Glutamatergic neuron (in vitro differentiated cells): ENCODE data around the gene FRMD4A. TPM values are rescaled to one million over a fixed set of nuclear protein-coding genes. Genes with fewer than 3 reads are reported as not detected.

Source experiments
- DNase-seq: peaks from one replicate; pipeline ENCODE4 v3.0.0; 2022
- H3K27ac Mint-ChIP-seq: one replicate; pipeline ENCODE4 v1.8.0; 2020; ENCODE audit warnings: mild to moderate bottlenecking, mixed read lengths, inconsistent platforms; ENCODE audit not compliant: unreplicated experiment
- H3K27me3 Mint-ChIP-seq: one replicate; pipeline ENCODE4 v1.8.0; 2020; ENCODE audit warnings: mild to moderate bottlenecking, moderate library complexity, mixed read lengths, inconsistent platforms; ENCODE audit not compliant: unreplicated experiment
- H3K36me3 Mint-ChIP-seq: one replicate; pipeline ENCODE4 v1.8.0; 2020; ENCODE audit warnings: mild to moderate bottlenecking, mixed read lengths, inconsistent platforms; ENCODE audit not compliant: unreplicated experiment
- H3K4me1 Mint-ChIP-seq: one replicate; pipeline ENCODE4 v1.8.0; 2020; ENCODE audit warnings: mild to moderate bottlenecking, low read depth, mixed read lengths, inconsistent platforms; ENCODE audit not compliant: unreplicated experiment
- H3K4me3 Mint-ChIP-seq: one replicate; pipeline ENCODE4 v1.8.0; 2020; ENCODE audit warnings: mild to moderate bottlenecking, mixed read lengths, inconsistent platforms; ENCODE audit not compliant: unreplicated experiment
- H3K9me3 Mint-ChIP-seq: one replicate; pipeline ENCODE4 v1.8.0; 2020; ENCODE audit warnings: mild to moderate bottlenecking, moderate library complexity, mixed read lengths, inconsistent platforms; ENCODE audit not compliant: unreplicated experiment
- CTCF ChIP-seq: fragments of 200-600 bp; sonication (generic); IDR thresholded peaks from one replicate; pipeline ENCODE4 v1.5.0; 2021; ENCODE audit not compliant: partially characterized antibody, unreplicated experiment
- total RNA-seq: library from RNA; stranded (reverse); fragmentation: NEBNext Ultra II Directional; extraction: Animal tissue kit (Norgen Biotek cat#: 25700); gene quantifications from one replicate; pipeline ENCODE4 v1.2.1, GENCODE V29; 2021; ENCODE audit not compliant: unreplicated experiment

The FRMD4A gene
- total RNA-seq, 1 donor from 2014 or later: 70.6 TPM

GRCh38 chr10:13706604-13707003 is 624.1 kb downstream of the FRMD4A start:
- Mint-ChIP-seq H3K27ac (peak overlapping the region; percentile 85), H3K9me3 (peaks cover 20% of the 10 kb centered on the region), H3K4me1 (peaks cover 71% of the 10 kb centered on the region), H3K36me3 (peaks cover 3% of the 10 kb centered on the region), H3K27me3 (peaks cover 11% of the 10 kb centered on the region), H3K4me3 (peak overlapping the region; percentile 85)
- no peak for DNase-seq
- no peak for TF ChIP-seq CTCF

GRCh38 chr10:13706175-13706574 is 624.5 kb downstream of the FRMD4A start:
- peaks cover 11% of the 10 kb centered on the region for H3K27me3 Mint-ChIP-seq
- peaks cover 3% of the 10 kb centered on the region for H3K36me3 Mint-ChIP-seq
- DNase-seq: no peak
- H3K4me1 Mint-ChIP-seq: peaks cover 69% of the 10 kb centered on the region
- peak overlapping the region; percentile 85 for H3K4me3 Mint-ChIP-seq
- no peak for TF ChIP-seq CTCF
- H3K27ac Mint-ChIP-seq: no peak overlapping the region
- peaks cover 20% of the 10 kb centered on the region for H3K9me3 Mint-ChIP-seq

GRCh38 chr10:13705526-13706174 is 625.1 kb downstream of the FRMD4A start:
- peaks cover 17% of the 10 kb centered on the region for H3K9me3 Mint-ChIP-seq
- peaks cover 3% of the 10 kb centered on the region for H3K36me3 Mint-ChIP-seq
- DNase-seq: no peak
- no peak overlapping the region for H3K27ac Mint-ChIP-seq
- H3K4me3 Mint-ChIP-seq: peak overlapping the region; percentile 85
- TF ChIP-seq CTCF: no peak
- peaks cover 11% of the 10 kb centered on the region for H3K27me3 Mint-ChIP-seq
- H3K4me1 Mint-ChIP-seq: peaks cover 65% of the 10 kb centered on the region

GRCh38 chr10:13704964-13705363 is 625.8 kb downstream of the FRMD4A start:
- H3K9me3 Mint-ChIP-seq: peaks cover 12% of the 10 kb centered on the region
- peaks cover 3% of the 10 kb centered on the region for H3K36me3 Mint-ChIP-seq
- TF ChIP-seq CTCF: no peak
- H3K4me1 Mint-ChIP-seq: peaks cover 58% of the 10 kb centered on the region
- DNase-seq: no peak
- peak overlapping the region; percentile 35 for H3K27ac Mint-ChIP-seq
- H3K27me3 Mint-ChIP-seq: peaks cover 11% of the 10 kb centered on the region
- H3K4me3 Mint-ChIP-seq: no peak overlapping the region

DNA sequence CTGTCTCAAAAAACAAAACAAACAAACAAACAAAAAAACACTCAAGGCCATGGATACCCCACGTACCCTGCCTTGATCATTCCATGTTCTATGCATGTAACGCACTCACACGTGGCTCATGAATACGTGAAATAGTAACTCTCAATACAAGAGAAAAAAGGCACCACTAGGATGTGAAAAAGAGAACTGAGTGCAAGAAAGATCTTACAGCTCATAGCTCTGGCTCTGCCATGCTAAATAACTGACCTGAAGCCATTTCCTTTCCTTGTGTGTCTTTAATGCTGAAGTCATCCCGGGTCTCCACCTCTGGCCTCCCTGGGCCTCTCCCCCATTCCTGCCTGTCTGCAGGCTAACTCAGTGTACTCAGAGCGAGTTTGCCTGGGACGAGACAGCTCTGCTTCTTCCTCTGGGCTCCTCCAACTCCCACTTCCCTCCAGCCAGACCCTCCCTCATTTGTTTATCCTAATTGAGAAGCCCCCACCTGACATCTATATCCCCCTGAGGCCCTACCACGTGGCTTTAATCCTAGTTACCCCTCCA is 626.7 kb downstream of the FRMD4A start:
- H3K36me3 Mint-ChIP-seq: peaks cover 3% of the 10 kb centered on the region
- TF ChIP-seq CTCF: no peak
- peaks cover 49% of the 10 kb centered on the region for H3K4me1 Mint-ChIP-seq
- no peak for DNase-seq
- peak overlapping the region; percentile 42 for H3K4me3 Mint-ChIP-seq
- peaks cover 11% of the 10 kb centered on the region for H3K9me3 Mint-ChIP-seq
- H3K27me3 Mint-ChIP-seq: peaks cover 9% of the 10 kb centered on the region
- H3K27ac Mint-ChIP-seq: peak overlapping the region; percentile 84
